H1 (cell line): ENCODE results near the gene CDKL5.

Experiments used
- CBX5 ChIP-seq: fragments of 300-800, 300-1000 bp; sonication (generic); IDR thresholded peaks from 2 replicates; pipeline ENCODE4 v1.7.1; 2016; ENCODE audit warnings: antibody characterized with exemption, low read length, low read depth
- CHD2 ChIP-seq: IDR thresholded peaks from 2 replicates; pipeline ENCODE4 v1.6.1; 2012; ENCODE audit warnings: low read length, improper control_type of control experiment
- CTCF ChIP-seq, 3 experiments: IDR thresholded peaks; 1 replicate in 2 of 3; 2 replicates in 1 of 3; pipeline versions ENCODE4 v1.5.1 to v1.6.1; 2011; ENCODE audit warnings: low read length in 3 of 3, mild to moderate bottlenecking in 3 of 3, inconsistent platforms in 2 of 3, low read depth in 1 of 3, moderate library complexity in 1 of 3; ENCODE audit not compliant: insufficient read depth in 1 of 3; ENCODE audit errors: control extremely low read depth in 1 of 3
- EZH2 ChIP-seq: fragments of 200-600 bp; sonication (generic); IDR thresholded peaks from 2 replicates; pipeline ENCODE4 v1.7.1; 2012; ENCODE audit warnings: low read depth, mild to moderate bottlenecking, moderate library complexity, low read length, inconsistent platforms; ENCODE audit not compliant: severe bottlenecking
- GABPA ChIP-seq: IDR thresholded peaks from 2 replicates; pipeline ENCODE4 v1.6.1; 2011; ENCODE audit warnings: mild to moderate bottlenecking, low read length, moderate library complexity, borderline replicate concordance; ENCODE audit not compliant: insufficient read depth
- GTF2F1 ChIP-seq: IDR thresholded peaks from 2 replicates; pipeline ENCODE4 v1.6.1; 2012; ENCODE audit warnings: low read depth, low read length, improper control_type of control experiment, borderline replicate concordance
- KDM4A ChIP-seq: IDR thresholded peaks from one replicate; pipeline ENCODE4 v1.7.1; 2012; ENCODE audit warnings: low read depth, mild to moderate bottlenecking, moderate library complexity, low read length, inconsistent platforms; ENCODE audit not compliant: severe bottlenecking
- NRF1 ChIP-seq: IDR thresholded peaks from 2 replicates; pipeline ENCODE4 v1.6.1; 2011; ENCODE audit warnings: mild to moderate bottlenecking, low read depth, low read length, improper control_type of control experiment
- POLR2A ChIP-seq, 2 experiments: IDR thresholded peaks; 1 replicate in 1 of 2; 2 replicates in 1 of 2; pipeline ENCODE4 v1.6.1; 2011; ENCODE audit warnings: low read depth in 2 of 2, low read length in 2 of 2, mild to moderate bottlenecking in 2 of 2; ENCODE audit errors: control extremely low read depth in 1 of 2
- RAD21 ChIP-seq, 2 experiments: IDR thresholded peaks in 1 of 2; conservative IDR thresholded peaks in 1 of 2; 2 replicates each; pipeline ENCODE4 v1.6.1; 2011; ENCODE audit warnings: low read depth in 2 of 2, low read length in 2 of 2, improper control_type of control experiment in 1 of 2, inconsistent platforms in 1 of 2, mild to moderate bottlenecking in 1 of 2, moderate library complexity in 1 of 2
- SUZ12 ChIP-seq: fragments of 200-600 bp; sonication (generic); IDR thresholded peaks from 2 replicates; pipeline ENCODE4 v1.6.1; 2012; ENCODE audit warnings: mild to moderate bottlenecking, inconsistent platforms, low read length, moderate library complexity, mixed read lengths
- TAF1 ChIP-seq: IDR thresholded peaks from 2 replicates; pipeline ENCODE4 v1.6.1; 2011; ENCODE audit warnings: mild to moderate bottlenecking, low read depth, low read length
- ZNF274 ChIP-seq: IDR thresholded peaks from 2 replicates; pipeline ENCODE4 v1.7.0; 2012; ENCODE audit warnings: low read length, borderline replicate concordance; ENCODE audit errors: extremely low read depth

GRCh38 chrX:18701621-18702361 lies 276.4 kb downstream of the CDKL5 start:
- TF ChIP-seq CBX5 = no peak
- TF ChIP-seq CTCF (IDR thresholded peaks at IDR 0.05; ENCODE audit: control extremely low read depth in 1 of 3, insufficient read depth in 1 of 3, low read depth in 1 of 3, low read length in 3 of 3) = no peak
- no peak for TF ChIP-seq RAD21 (IDR thresholded peaks at IDR 0.05 in 1 of 2, conservative IDR thresholded peaks at IDR 0.05 in 1 of 2; ENCODE audit: low read depth in 2 of 2, low read length in 2 of 2)
- no peak for TF ChIP-seq EZH2
- no peak for TF ChIP-seq ZNF274
- TF ChIP-seq POLR2A (IDR thresholded peaks at IDR 0.05; ENCODE audit: control extremely low read depth in 1 of 2, low read depth in 2 of 2, low read length in 2 of 2) = no peak
- no peak for TF ChIP-seq NRF1
- TF ChIP-seq GABPA = no peak
- TF ChIP-seq SUZ12 = no peak
- TF ChIP-seq KDM4A = no peak
- TF ChIP-seq TAF1 = no peak
- TF ChIP-seq GTF2F1 = no peak
- no peak for TF ChIP-seq CHD2
